Measurements from ENCODE around the gene OGFR. TPM values are rescaled to one million over a fixed set of nuclear protein-coding genes. Genes with fewer than 3 reads are reported as not detected.

Gene OGFR
- polyA plus RNA-seq, 3 donors = 47.8 to 114 (median 79.3) TPM

GRCh38 chr20:62787866-62788265, 16.8 kb upstream of the OGFR start:
- H3K27me3 ChIP-seq (ENCODE audit: control insufficient read depth in 2 of 2, insufficient read depth in 2 of 2, low read length in 2 of 2) = no peaks in the 10 kb centered on the region
- peaks cover 7 to 20% of the 10 kb centered on the region in 2 donors for H3K36me3 Mint-ChIP-seq
- H3K27ac Mint-ChIP-seq = peak overlapping the region; percentile 91 to 99 (median 96)
- no peak overlapping the region for H3K4me2 ChIP-seq (replicated peaks; ENCODE audit: extremely low read depth, low read length, poor library complexity, severe bottlenecking)
- WGBS (ENCODE audit: insufficient coverage) = 39% methylated on average over 4 of the region's 5 CpGs
- no peak overlapping the region for H2AFZ ChIP-seq (ENCODE audit: insufficient read depth, low read depth, low read length, poor library complexity, severe bottlenecking)
- H3K27me3 Mint-ChIP-seq (ENCODE audit: low read depth in 3 of 3) = peaks cover 2 to 6% (median 3%) of the 10 kb centered on the region in 3 donors
- peaks cover 0 to 13% of the 10 kb centered on the region in 2 donors for H3K9me3 ChIP-seq (replicated peaks in 1 of 2; ENCODE audit: control insufficient read depth in 1 of 2, insufficient read depth in 1 of 2, low read length in 2 of 2)
- TF ChIP-seq CTCF (IDR thresholded peaks at IDR 0.05) = no peak
- peak overlapping the region; percentile 65 to 92 for H3K27ac ChIP-seq (ENCODE audit: low read depth in 1 of 2, low read length in 2 of 2)
- DNase-seq = peak; percentile 69 to 72 (median 71)
- H3K36me3 ChIP-seq (replicated peaks in 1 of 2; ENCODE audit: control insufficient read depth in 1 of 2, insufficient read depth in 2 of 2, low read length in 2 of 2) = no peaks in the 10 kb centered on the region
- peaks cover 16 to 27% of the 10 kb centered on the region in 2 donors for H3K4me1 ChIP-seq (ENCODE audit: control insufficient read depth in 1 of 2, insufficient read depth in 2 of 2, low read length in 2 of 2)
- no peaks in the 10 kb centered on the region for H4K20me1 ChIP-seq (ENCODE audit: insufficient read depth, low read length)
- H3K9me3 Mint-ChIP-seq = peaks cover 12 to 16% (median 15%) of the 10 kb centered on the region in 7 donors
- H3K9ac ChIP-seq (ENCODE audit: insufficient read depth, low read length, poor library complexity, severe bottlenecking) = no peak overlapping the region
- H3K4me3 ChIP-seq (replicated peaks in 1 of 3; ENCODE audit: low read depth in 2 of 3, low read length in 3 of 3) = no peak overlapping the region
- no peaks in the 10 kb centered on the region for H3K79me2 ChIP-seq (ENCODE audit: insufficient read depth, low read length)
- peak overlapping the region in 1 of 2 donors; percentile 35 for H3K4me3 Mint-ChIP-seq
- intact Hi-C loops (cut with micrococcal nuclease) = loop anchor here (2.0 kb wide), 3 partner anchors 111 to 185 kb away; no protein-coding TSS in a partner anchor
- peaks cover 31% of the 10 kb centered on the region for H3K4me1 Mint-ChIP-seq

GRCh38 chr20:62788607-62789006, 16.0 kb upstream of the OGFR start:
- Histone ChIP-seq H3K4me1 (ENCODE audit: control insufficient read depth in 1 of 2, insufficient read depth in 2 of 2, low read length in 2 of 2) (peaks cover 21 to 32% of the 10 kb centered on the region in 2 donors), H4K20me1 (ENCODE audit: insufficient read depth, low read length) (no peaks in the 10 kb centered on the region), H3K36me3 (replicated peaks in 1 of 2; ENCODE audit: control insufficient read depth in 1 of 2, insufficient read depth in 2 of 2, low read length in 2 of 2) (no peaks in the 10 kb centered on the region), H3K27me3 (ENCODE audit: control insufficient read depth in 2 of 2, insufficient read depth in 2 of 2, low read length in 2 of 2) (no peaks in the 10 kb centered on the region), H3K79me2 (ENCODE audit: insufficient read depth, low read length) (no peaks in the 10 kb centered on the region), H3K4me3 (replicated peaks in 1 of 3; ENCODE audit: low read depth in 2 of 3, low read length in 3 of 3) (no peak overlapping the region), H3K4me2 (replicated peaks; ENCODE audit: extremely low read depth, low read length, poor library complexity, severe bottlenecking) (no peak overlapping the region), H2AFZ (ENCODE audit: insufficient read depth, low read depth, low read length, poor library complexity, severe bottlenecking) (no peak overlapping the region), H3K27ac (ENCODE audit: low read depth in 1 of 2, low read length in 2 of 2) (no peak overlapping the region), H3K9me3 (replicated peaks in 1 of 2; ENCODE audit: control insufficient read depth in 1 of 2, insufficient read depth in 1 of 2, low read length in 2 of 2) (peaks cover 0 to 13% of the 10 kb centered on the region in 2 donors), H3K9ac (ENCODE audit: insufficient read depth, low read length, poor library complexity, severe bottlenecking) (no peak overlapping the region)
- DNase-seq = no peak
- TF ChIP-seq CTCF (IDR thresholded peaks at IDR 0.05) = no peak
- intact Hi-C loops (cut with micrococcal nuclease) = loop anchor here in 1 of 2 donors (2.0 kb wide), 1 partner anchor 112 kb away; no protein-coding TSS in a partner anchor
- peaks cover 30% of the 10 kb centered on the region for H3K4me1 Mint-ChIP-seq
- peaks cover 7 to 20% of the 10 kb centered on the region in 2 donors for H3K36me3 Mint-ChIP-seq
- WGBS (ENCODE audit: insufficient coverage) = 86% methylated on average over 15 of the region's 15 CpGs
- no peak overlapping the region for H3K4me3 Mint-ChIP-seq
- H3K27ac Mint-ChIP-seq = peak overlapping the region in 4 of 7 donors; percentile 68 to 99 (median 94)
- peaks cover 12 to 16% (median 15%) of the 10 kb centered on the region in 7 donors for H3K9me3 Mint-ChIP-seq
- peaks cover 2 to 6% (median 3%) of the 10 kb centered on the region in 3 donors for H3K27me3 Mint-ChIP-seq (ENCODE audit: low read depth in 3 of 3)
